IMR-90 (cell line): Measurements from ENCODE around the gene EPS8. TPM values are rescaled to one million over a fixed set of nuclear protein-coding genes. Genes with fewer than 3 reads are reported as not detected.

Source experiments
- ATAC-seq: fragments of 200-7000 bp; cut with Tn5 transposase; 2 replicates; pipeline ENCODE4 v1.9.1; 2020; ENCODE audit warnings: low read depth, mild to moderate bottlenecking, moderate library complexity
- BruUV-seq: library from RNA; stranded (reverse); fragments of 400-500 nt; replicated peaks from 2 replicates; lab custom pipeline; 2021; lab: Mats Ljungman, UMichigan
- CTCF ChIA-PET: fragments of 300-600 bp; formaldehyde crosslinking; extraction: SDS; loops from one replicate; lab custom pipeline; 2021; ENCODE audit warnings: antibody characterized with exemption; lab: Yijun Ruan, JAX
- POLR2A ChIA-PET: fragments of 300-600 bp; sonication (Branson Sonifier 250); formaldehyde crosslinking; loops from one replicate; lab custom pipeline; 2022; ENCODE audit warnings: antibody characterized with exemption; ENCODE audit not compliant: unreplicated experiment; lab: Charles Lee
- DNase-seq: peaks from one replicate; pipeline ENCODE4 v3.0.0; 2013
- H2AFZ ChIP-seq: replicated peaks from 2 replicates; pipeline ENCODE3; 2013; ENCODE audit warnings: low read length, mild to moderate bottlenecking; ENCODE audit not compliant: poor library complexity
- H2AK5ac ChIP-seq: 2 replicates; pipeline ENCODE4 v1.6.1; 2013; ENCODE audit warnings: low read depth, low read length, inconsistent platforms
- H2AK9ac ChIP-seq: replicated peaks from 2 replicates; pipeline ENCODE3; 2013; ENCODE audit warnings: mild to moderate bottlenecking, low read depth, low read length, moderate library complexity; ENCODE audit not compliant: poor library complexity
- H2BK120ac ChIP-seq: 2 replicates; pipeline ENCODE4 v1.6.1; 2013; ENCODE audit warnings: low read depth, low read length, inconsistent platforms
- H2BK15ac ChIP-seq: 3 replicates; pipeline ENCODE4 v1.6.1; 2013; ENCODE audit warnings: low read depth, low read length, inconsistent platforms
- H2BK20ac ChIP-seq: 2 replicates; pipeline ENCODE4 v1.6.1; 2013; ENCODE audit warnings: low read depth, mild to moderate bottlenecking, inconsistent platforms, low read length, moderate library complexity
- H2BK5ac ChIP-seq: 2 replicates; pipeline ENCODE4 v1.6.1; 2013; ENCODE audit warnings: mild to moderate bottlenecking, low read depth, low read length, inconsistent platforms; ENCODE audit not compliant: poor library complexity, severe bottlenecking
- H3K14ac ChIP-seq: replicated peaks from 2 replicates; pipeline ENCODE4 v1.6.1; 2013; ENCODE audit warnings: low read depth, low read length, inconsistent platforms
- H3K18ac ChIP-seq: 2 replicates; pipeline ENCODE4 v1.6.1; 2013; ENCODE audit warnings: low read depth, low read length, control low read depth
- H3K23ac ChIP-seq: 2 replicates; pipeline ENCODE4 v1.6.1; 2013; ENCODE audit warnings: low read depth, low read length, inconsistent platforms
- H3K27ac ChIP-seq: 2 replicates; pipeline ENCODE4 v1.5.1; 2013; ENCODE audit warnings: mild to moderate bottlenecking, control low read depth, low read length; ENCODE audit not compliant: insufficient read depth
- H3K27me3 ChIP-seq: 2 replicates; pipeline ENCODE4 v1.6.1; 2013; ENCODE audit warnings: low read length; ENCODE audit not compliant: control insufficient read depth, insufficient read depth
- H3K36me3 ChIP-seq: 2 replicates; pipeline ENCODE4 v1.6.1; 2013; ENCODE audit warnings: low read length, mixed read lengths; ENCODE audit not compliant: control insufficient read depth, insufficient read depth
- H3K4ac ChIP-seq: 2 replicates; pipeline ENCODE4 v1.6.1; 2013; ENCODE audit warnings: low read depth, low read length, inconsistent platforms
- H3K4me1 ChIP-seq: 2 replicates; pipeline ENCODE4 v1.6.1; 2013; ENCODE audit warnings: low read length, mixed read lengths; ENCODE audit not compliant: control insufficient read depth, insufficient read depth
- H3K4me2 ChIP-seq: 2 replicates; pipeline ENCODE4 v1.6.1; 2013; ENCODE audit warnings: low read depth, mild to moderate bottlenecking, control low read depth, low read length, moderate library complexity
- H3K4me3 ChIP-seq: 2 replicates; pipeline ENCODE4 v1.5.1; 2013; ENCODE audit warnings: low read depth, mild to moderate bottlenecking, control low read depth, low read length, moderate library complexity; ENCODE audit not compliant: insufficient read depth
- H3K56ac ChIP-seq: 2 replicates; pipeline ENCODE4 v1.6.1; 2013; ENCODE audit warnings: low read length, inconsistent platforms; ENCODE audit not compliant: insufficient read depth; ENCODE audit errors: extremely low read depth
- H3K79me1 ChIP-seq, 2 experiments: 2 replicates each; pipeline ENCODE4 v1.6.1; 2013; ENCODE audit warnings: low read length in 2 of 2, inconsistent platforms in 1 of 2, low read depth in 1 of 2
- H3K9ac ChIP-seq: 2 replicates; pipeline ENCODE4 v1.6.1; 2013; ENCODE audit warnings: low read depth, low read length, control low read depth
- H3K9me1 ChIP-seq: 2 replicates; pipeline ENCODE4 v1.6.1; 2013; ENCODE audit warnings: low read length, inconsistent platforms; ENCODE audit not compliant: insufficient read depth
- H3K9me3 ChIP-seq: 2 replicates; pipeline ENCODE4 v1.6.1; 2013; ENCODE audit warnings: low read length; ENCODE audit not compliant: control insufficient read depth, insufficient read depth
- H4K20me1 ChIP-seq: 2 replicates; pipeline ENCODE4 v1.6.1; 2013; ENCODE audit warnings: low read length, inconsistent platforms; ENCODE audit not compliant: insufficient read depth
- H4K5ac ChIP-seq: 2 replicates; pipeline ENCODE4 v1.6.1; 2013; ENCODE audit warnings: mild to moderate bottlenecking, low read depth, low read length, control low read depth
- H4K8ac ChIP-seq, 2 experiments: 2 replicates each; pipeline ENCODE4 v1.6.1; 2013; ENCODE audit warnings: low read depth in 2 of 2, low read length in 2 of 2, control low read depth in 1 of 2, inconsistent platforms in 1 of 2
- H4K91ac ChIP-seq: 2 replicates; pipeline ENCODE4 v1.6.1; 2013; ENCODE audit warnings: low read depth, low read length, inconsistent platforms; ENCODE audit not compliant: insufficient read depth
- MAFK ChIP-seq: IDR thresholded peaks from 2 replicates; pipeline ENCODE4 v1.6.1; 2012; ENCODE audit warnings: low read depth, low read length, improper control_type of control experiment
- MAZ ChIP-seq: IDR thresholded peaks from 2 replicates; pipeline ENCODE4 v1.6.1; 2012; ENCODE audit warnings: low read depth, mild to moderate bottlenecking, low read length, improper control_type of control experiment, moderate library complexity, borderline replicate concordance
- WGBS, 2 experiments: methylation state at CpG; one replicate each; pipeline versions ENCODE4 v1.1.5 to v1.1.7; 2013; ENCODE audit warnings: missing lambda C conversion rate in 2 of 2; ENCODE audit not compliant: insufficient read length in 1 of 2; ENCODE audit errors: extremely low coverage in 2 of 2; 5-methylcytosine and 5-hydroxymethylcytosine counted together
- dilution Hi-C: fragments of 300-500 bp; cut with HindIII; formaldehyde crosslinking; loops from one replicate; pipeline ENCODE4 v1.14.3; 2018; ENCODE audit warnings: low sequenced_read_pairs; ENCODE audit not compliant: unreplicated experiment
- in situ Hi-C: fragments of 300-500 bp; cut with MboI; formaldehyde crosslinking; loops from 3 replicates; pipeline ENCODE4 v1.14.3; 2019; ENCODE audit warnings: low sequenced_read_pairs, inconsistent platforms, mixed read lengths
- intact Hi-C: fragments of 100-400 bp; cut with micrococcal nuclease; formaldehyde crosslinking; loops from 2 replicates; pipeline ENCODE4 v1.10.0; 2022
- polyA plus RNA-seq, 3 experiments: library from polyadenylated mRNA; depleted of rRNA; stranded (reverse); fragments of >200 nt; gene quantifications; 2 replicates each; pipeline ENCODE4 v1.2.3, GENCODE V29; 2012; ENCODE audit warnings: low replicate concordance in 1 of 3
- total RNA-seq: library from RNA; depleted of rRNA; stranded (reverse); fragments of >200 nt; gene quantifications from 2 replicates; pipeline ENCODE4 v1.2.3, GENCODE V29; 2012

Gene EPS8
- total and polyA plus RNA-seq, 2 of the 4 experiments (the other 2 are of a cell fraction), result 45.1 to 104 TPM

DNA sequence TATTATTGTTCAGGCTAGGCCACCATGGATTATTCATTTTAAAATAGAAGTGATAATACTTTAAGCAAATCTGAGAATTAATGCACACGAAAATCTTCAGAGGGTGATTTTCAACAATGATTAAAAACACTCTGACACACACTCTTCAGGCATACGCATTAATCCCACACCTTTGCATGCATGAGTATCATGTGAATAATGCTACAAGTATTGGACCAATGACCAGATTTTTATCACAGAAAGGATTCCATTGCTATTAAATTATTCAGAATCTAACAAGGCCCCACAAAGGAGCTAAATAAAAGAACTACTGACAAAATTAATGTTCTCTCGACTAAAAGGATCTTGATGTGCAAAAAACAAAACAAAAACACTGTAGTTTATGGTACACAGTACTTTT, 11.1 kb downstream of the EPS8 start:
- WGBS, 2 experiments, result no CpG with 5 or more reads among the region's 3 CpGs
- H3K27ac ChIP-seq, result no peak overlapping the region

More for the DNA sequence above, 11.1 kb downstream of the EPS8 start:
- DNase-seq, result no peak
- Histone ChIP-seq H2BK20ac (no peak overlapping the region), H3K79me1 (peaks cover 20 to 59% of the 10 kb centered on the region in 2 experiments), H4K91ac (no peak overlapping the region), H3K27me3 (no peaks in the 10 kb centered on the region), H3K9me1 (peaks cover 7% of the 10 kb centered on the region), H2BK15ac (no peak overlapping the region), H4K8ac (no peak overlapping the region; a peak in 1 of 4 replicates), H3K18ac (no peak overlapping the region), H3K36me3 (no peaks in the 10 kb centered on the region; the same call in 1 of the 2 replicates), H3K14ac (no peak overlapping the region; the same call in 1 of the 2 replicates), H3K23ac (no peak overlapping the region), H2BK5ac (no peak overlapping the region), H3K4me1 (peaks cover 15% of the 10 kb centered on the region), H3K4ac (no peak overlapping the region), H2AK5ac (no peak overlapping the region), H2AK9ac (no peak overlapping the region), H3K56ac (no peak overlapping the region), H2AFZ (no peak overlapping the region), H4K20me1 (peaks cover 7% of the 10 kb centered on the region; the same call in 1 of the 2 replicates), H3K4me3 (no peak overlapping the region), H3K9ac (no peak overlapping the region), H4K5ac (no peak overlapping the region), H3K9me3 (no peaks in the 10 kb centered on the region), H2BK120ac (no peak overlapping the region), H3K4me2 (no peak overlapping the region)
- no peak for ATAC-seq
- CTCF ChIA-PET, result no interaction called here
- POLR2A ChIA-PET, result no interaction called here
- intact Hi-C loops, result no loop called here
- dilution Hi-C loops, result no loop called here
- no TSS peak for BruUV-seq
- in situ Hi-C loops, result no loop called here
- TF ChIP-seq MAZ (no peak), MAFK (no peak)
